GM12892 (cell line): ENCODE data around the gene BCL2A1.

Experiments
- POLR2A ChIP-seq: IDR thresholded peaks from 2 replicates; pipeline ENCODE4 v1.6.1; 2011; ENCODE audit warnings: low read depth, low read length, control low read depth
- POLR2AphosphoS5 ChIP-seq: IDR thresholded peaks from 2 replicates; pipeline ENCODE4 v1.6.1; 2011; ENCODE audit warnings: low read depth, low read length, control low read depth
- TAF1 ChIP-seq: IDR thresholded peaks from 2 replicates; pipeline ENCODE4 v1.6.1; 2011; ENCODE audit warnings: low read depth, mild to moderate bottlenecking, control low read depth, low read length, borderline replicate concordance

DNA sequence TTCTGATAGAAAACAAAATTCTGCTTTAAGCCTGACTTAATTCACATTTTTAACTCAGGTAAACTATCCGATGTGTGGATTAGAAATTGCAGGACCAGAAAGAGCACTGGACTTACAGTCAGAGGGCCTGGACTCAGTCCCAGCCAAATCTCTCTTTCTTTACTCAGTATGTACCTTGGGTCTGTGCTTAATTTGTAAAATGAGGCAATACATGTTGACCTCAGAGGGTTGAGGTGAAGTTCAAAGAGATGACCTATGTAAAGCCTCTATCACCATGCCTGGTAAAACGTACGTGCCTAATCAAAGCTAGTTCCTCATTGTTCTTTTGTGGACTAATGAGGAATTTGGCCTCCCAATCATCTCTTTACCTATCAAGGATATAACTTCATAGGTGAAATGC lies 1.9 kb upstream of the BCL2A1 start:
- TF ChIP-seq POLR2AphosphoS5 (no peak), POLR2A (no peak), TAF1 (no peak)
